ENCODE results near the gene NDEL1.

The NDEL1 gene

DNA sequence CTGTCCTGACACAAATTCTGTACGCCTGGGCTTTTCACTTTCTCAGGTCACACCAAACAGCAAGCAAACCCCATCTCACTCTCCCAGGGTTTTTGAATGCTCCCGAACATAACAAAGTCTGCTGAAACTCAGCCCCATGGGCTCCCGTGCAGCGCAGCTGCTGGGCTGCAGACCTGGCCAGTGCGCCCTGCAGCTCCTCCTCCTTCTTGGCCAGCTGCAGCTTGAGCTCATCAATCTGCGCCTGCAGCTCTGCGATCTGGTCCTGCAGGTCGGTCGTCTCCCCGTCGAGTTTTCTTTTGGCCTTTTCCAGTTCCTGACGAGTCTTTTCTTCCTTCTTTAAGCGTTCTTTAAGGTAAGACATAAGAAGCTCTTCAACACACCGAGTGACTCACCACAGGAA is 70.5 kb downstream of the NDEL1 start:
- DNase-seq: no peak

DNA sequence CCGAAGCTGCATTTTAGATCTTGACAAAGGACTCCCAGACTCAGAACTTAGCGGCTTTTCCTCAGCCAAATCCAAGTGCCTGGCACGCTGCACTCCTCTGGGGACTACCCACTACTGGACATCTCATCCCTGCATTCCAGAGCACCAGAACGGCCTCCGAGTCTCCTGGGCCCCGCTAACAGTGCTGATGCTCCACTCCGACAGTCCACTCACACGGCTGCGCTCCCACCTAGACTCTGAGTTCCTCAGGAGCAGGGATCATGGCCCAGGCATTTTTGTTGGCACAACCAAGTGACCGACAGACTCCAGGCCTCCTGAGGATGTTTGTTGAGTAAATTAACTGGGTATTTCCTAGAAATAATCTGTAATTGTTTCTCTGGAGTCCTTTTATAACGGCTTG is 79.1 kb downstream of the NDEL1 start:
- DNase-seq: no peak
